Endodermal cell (in vitro differentiated cells): ENCODE measurements around the gene CCNH. TPM values are rescaled to one million over a fixed set of nuclear protein-coding genes. Genes with fewer than 3 reads are reported as not detected.

Source experiments
- DNase-seq: peaks from one replicate; pipeline ENCODE4 v3.0.0-alpha.2; 2017
- H3K27ac ChIP-seq: 2 replicates; pipeline ENCODE4 v1.5.1; 2013; ENCODE audit warnings: mild to moderate bottlenecking, low read depth, low read length, moderate library complexity
- H3K27me3 ChIP-seq: 2 replicates; pipeline ENCODE4 v1.6.1; 2013; ENCODE audit warnings: mild to moderate bottlenecking, low read length, moderate library complexity; ENCODE audit not compliant: insufficient read depth, control insufficient read depth, poor library complexity, severe bottlenecking
- H3K36me3 ChIP-seq: 2 replicates; pipeline ENCODE4 v1.7.0; 2013; ENCODE audit warnings: mild to moderate bottlenecking, low read length, moderate library complexity; ENCODE audit not compliant: control insufficient read depth, insufficient read depth
- H3K4me1 ChIP-seq: one replicate; pipeline ENCODE4 v1.7.0; 2013; ENCODE audit warnings: low read length; ENCODE audit not compliant: control insufficient read depth, insufficient read depth
- H3K4me3 ChIP-seq: 2 replicates; pipeline ENCODE4 v1.5.1; 2013; ENCODE audit warnings: mild to moderate bottlenecking, low read length, moderate library complexity
- H3K9ac ChIP-seq: 2 replicates; pipeline ENCODE4 v1.6.1; 2013; ENCODE audit warnings: mild to moderate bottlenecking, low read length, moderate library complexity; ENCODE audit not compliant: poor library complexity, severe bottlenecking; ENCODE audit errors: extremely low read depth
- H3K9me3 ChIP-seq: 2 replicates; pipeline ENCODE4 v1.6.1; 2013; ENCODE audit warnings: mild to moderate bottlenecking, low read length, moderate library complexity; ENCODE audit not compliant: control insufficient read depth
- H3K27ac Mint-ChIP-seq: 2 replicates; pipeline ENCODE4 v1.8.0; 2020; ENCODE audit warnings: mixed read lengths
- H3K27me3 Mint-ChIP-seq: 2 replicates; pipeline ENCODE4 v1.8.0; 2021; ENCODE audit warnings: mild to moderate bottlenecking, mixed read lengths; ENCODE audit not compliant: insufficient read depth
- H3K36me3 Mint-ChIP-seq: 2 replicates; pipeline ENCODE4 v1.8.0; 2020; ENCODE audit warnings: low read depth, mixed read lengths
- H3K4me1 Mint-ChIP-seq: 2 replicates; pipeline ENCODE4 v1.8.0; 2020; ENCODE audit warnings: mixed read lengths
- H3K4me3 Mint-ChIP-seq: 2 replicates; pipeline ENCODE4 v1.8.0; 2020; ENCODE audit warnings: mild to moderate bottlenecking, moderate library complexity, mixed read lengths
- H3K9me3 Mint-ChIP-seq: 2 replicates; pipeline ENCODE4 v1.8.0; 2020; ENCODE audit warnings: mild to moderate bottlenecking, mixed read lengths
- WGBS, 2 experiments: methylation state at CpG; one replicate each; pipeline versions ENCODE4 v1.1.5 to v1.1.7; 2013; ENCODE audit warnings: missing lambda C conversion rate in 2 of 2, mixed read lengths in 1 of 2; ENCODE audit not compliant: insufficient coverage in 1 of 2, insufficient read length in 1 of 2; 5-methylcytosine and 5-hydroxymethylcytosine counted together
- total RNA-seq, 2 donors: library from RNA; stranded (reverse); fragmentation: NEBNext Ultra II Directional in 1 of 2; extraction: Animal tissue kit (Norgen Biotek cat#: 25700) in 1 of 2; gene quantifications; 2 replicates in 1 of 2; 3 replicates in 1 of 2; pipeline ENCODE4 v1.2.1, GENCODE V29; 2021
- TF ChIP-seq, protein P1 (sequence below): fragments of 200-600 bp; sonication (generic); conservative IDR thresholded peaks from 2 replicates; pipeline ENCODE4 v1.5.0; 2021; ENCODE audit warnings: antibody characterized with exemption, mild to moderate bottlenecking

CCNH gene
- total RNA-seq, 2 donors from 2014 or later = 34.4 to 37.7 TPM

DNA sequence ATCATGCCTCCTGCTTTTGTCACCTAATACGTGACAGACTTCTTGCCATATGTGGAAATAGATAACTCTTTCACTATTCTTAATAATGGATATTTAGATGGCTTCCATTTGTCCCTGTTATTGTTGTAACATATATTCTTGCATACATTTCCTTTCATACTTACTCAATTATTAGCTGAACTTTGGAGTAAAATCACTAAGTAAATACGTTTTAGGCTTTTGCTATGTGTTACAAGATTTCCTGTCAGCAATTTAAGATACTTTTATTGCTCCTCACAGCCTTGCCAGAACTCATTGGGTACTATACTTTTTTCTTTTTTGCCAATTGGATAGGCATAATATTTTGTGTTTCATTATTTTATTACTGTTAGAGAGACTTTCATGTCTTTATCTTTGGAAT is 26.9 kb downstream of the CCNH start:
- H3K9me3 Mint-ChIP-seq = no peaks in the 10 kb centered on the region

GRCh38 chr5:87383216-87383615 is 29.5 kb downstream of the CCNH start:
- no peaks in the 10 kb centered on the region for H3K9me3 ChIP-seq
- no peak overlapping the region for H3K27ac Mint-ChIP-seq
- no peak overlapping the region for H3K4me3 Mint-ChIP-seq
- DNase-seq = no peak
- H3K4me1 Mint-ChIP-seq = peaks cover 4% of the 10 kb centered on the region
- H3K36me3 Mint-ChIP-seq = peaks cover 33% of the 10 kb centered on the region
- peaks cover 90% of the 10 kb centered on the region for H3K36me3 ChIP-seq
- H3K9me3 Mint-ChIP-seq = no peaks in the 10 kb centered on the region
- TF ChIP-seq, protein P1, sequence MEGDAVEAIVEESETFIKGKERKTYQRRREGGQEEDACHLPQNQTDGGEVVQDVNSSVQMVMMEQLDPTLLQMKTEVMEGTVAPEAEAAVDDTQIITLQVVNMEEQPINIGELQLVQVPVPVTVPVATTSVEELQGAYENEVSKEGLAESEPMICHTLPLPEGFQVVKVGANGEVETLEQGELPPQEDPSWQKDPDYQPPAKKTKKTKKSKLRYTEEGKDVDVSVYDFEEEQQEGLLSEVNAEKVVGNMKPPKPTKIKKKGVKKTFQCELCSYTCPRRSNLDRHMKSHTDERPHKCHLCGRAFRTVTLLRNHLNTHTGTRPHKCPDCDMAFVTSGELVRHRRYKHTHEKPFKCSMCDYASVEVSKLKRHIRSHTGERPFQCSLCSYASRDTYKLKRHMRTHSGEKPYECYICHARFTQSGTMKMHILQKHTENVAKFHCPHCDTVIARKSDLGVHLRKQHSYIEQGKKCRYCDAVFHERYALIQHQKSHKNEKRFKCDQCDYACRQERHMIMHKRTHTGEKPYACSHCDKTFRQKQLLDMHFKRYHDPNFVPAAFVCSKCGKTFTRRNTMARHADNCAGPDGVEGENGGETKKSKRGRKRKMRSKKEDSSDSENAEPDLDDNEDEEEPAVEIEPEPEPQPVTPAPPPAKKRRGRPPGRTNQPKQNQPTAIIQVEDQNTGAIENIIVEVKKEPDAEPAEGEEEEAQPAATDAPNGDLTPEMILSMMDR = no peak
- no peaks in the 10 kb centered on the region for H3K27me3 Mint-ChIP-seq
- no peak overlapping the region for H3K27ac ChIP-seq
- no peaks in the 10 kb centered on the region for H3K27me3 ChIP-seq
- WGBS, 2 experiments = no CpG with 5 or more reads among the region's 1 CpG
- H3K4me3 ChIP-seq = no peak overlapping the region
- no peak overlapping the region for H3K9ac ChIP-seq
- peaks cover 6% of the 10 kb centered on the region for H3K4me1 ChIP-seq

More for the DNA sequence above, 26.9 kb downstream of the CCNH start:
- TF ChIP-seq, protein P1 = no peak
- H3K27me3 Mint-ChIP-seq = no peaks in the 10 kb centered on the region
- Histone ChIP-seq H3K9ac (no peak overlapping the region), H3K4me3 (no peak overlapping the region), H3K9me3 (no peaks in the 10 kb centered on the region), H3K27me3 (no peaks in the 10 kb centered on the region), H3K27ac (no peak overlapping the region), H3K36me3 (peaks cover 90% of the 10 kb centered on the region), H3K4me1 (peaks cover 6% of the 10 kb centered on the region)
- H3K4me3 Mint-ChIP-seq = no peak overlapping the region
- WGBS, 2 experiments = 96 to 100% methylated on average over 1 to 2 of the region's 2 CpGs
- H3K4me1 Mint-ChIP-seq = peaks cover 4% of the 10 kb centered on the region
- DNase-seq = no peak
- no peak overlapping the region for H3K27ac Mint-ChIP-seq
- peaks cover 48% of the 10 kb centered on the region for H3K36me3 Mint-ChIP-seq

GRCh38 chr5:87382224-87382623 is 30.5 kb downstream of the CCNH start:
- Histone ChIP-seq H3K9me3 (no peaks in the 10 kb centered on the region), H3K36me3 (peaks cover 89% of the 10 kb centered on the region), H3K27ac (no peak overlapping the region), H3K9ac (no peak overlapping the region), H3K4me1 (peaks cover 6% of the 10 kb centered on the region), H3K4me3 (no peak overlapping the region), H3K27me3 (no peaks in the 10 kb centered on the region)
- Mint-ChIP-seq H3K36me3 (peaks cover 31% of the 10 kb centered on the region), H3K27ac (no peak overlapping the region), H3K4me3 (no peak overlapping the region), H3K9me3 (no peaks in the 10 kb centered on the region), H3K4me1 (peaks cover 4% of the 10 kb centered on the region), H3K27me3 (no peaks in the 10 kb centered on the region)
- TF ChIP-seq, protein P1 = no peak
- WGBS, 2 experiments = 100% methylated on average over 1 of the region's 1 CpG; no CpG with 5 or more reads in 1 of the 2 experiments
- no peak for DNase-seq
